ENCODE data around the gene ST6GALNAC3.

GRCh38 chr1:76135835-76136234 is 61.3 kb downstream of the ST6GALNAC3 start:
- TF ChIP-seq CTCF (conservative IDR thresholded peaks at IDR 0.05; ENCODE audit: low read length) (no peak), EZH2phosphoT487 (IDR thresholded peaks at IDR 0.05; ENCODE audit: borderline replicate concordance) (no peak)

Measured in Loucy (cell line).